Measurements from ENCODE around the gene USH2A. TPM values are rescaled to one million over a fixed set of nuclear protein-coding genes. Genes with fewer than 3 reads are reported as not detected.

Gene USH2A, protein sequence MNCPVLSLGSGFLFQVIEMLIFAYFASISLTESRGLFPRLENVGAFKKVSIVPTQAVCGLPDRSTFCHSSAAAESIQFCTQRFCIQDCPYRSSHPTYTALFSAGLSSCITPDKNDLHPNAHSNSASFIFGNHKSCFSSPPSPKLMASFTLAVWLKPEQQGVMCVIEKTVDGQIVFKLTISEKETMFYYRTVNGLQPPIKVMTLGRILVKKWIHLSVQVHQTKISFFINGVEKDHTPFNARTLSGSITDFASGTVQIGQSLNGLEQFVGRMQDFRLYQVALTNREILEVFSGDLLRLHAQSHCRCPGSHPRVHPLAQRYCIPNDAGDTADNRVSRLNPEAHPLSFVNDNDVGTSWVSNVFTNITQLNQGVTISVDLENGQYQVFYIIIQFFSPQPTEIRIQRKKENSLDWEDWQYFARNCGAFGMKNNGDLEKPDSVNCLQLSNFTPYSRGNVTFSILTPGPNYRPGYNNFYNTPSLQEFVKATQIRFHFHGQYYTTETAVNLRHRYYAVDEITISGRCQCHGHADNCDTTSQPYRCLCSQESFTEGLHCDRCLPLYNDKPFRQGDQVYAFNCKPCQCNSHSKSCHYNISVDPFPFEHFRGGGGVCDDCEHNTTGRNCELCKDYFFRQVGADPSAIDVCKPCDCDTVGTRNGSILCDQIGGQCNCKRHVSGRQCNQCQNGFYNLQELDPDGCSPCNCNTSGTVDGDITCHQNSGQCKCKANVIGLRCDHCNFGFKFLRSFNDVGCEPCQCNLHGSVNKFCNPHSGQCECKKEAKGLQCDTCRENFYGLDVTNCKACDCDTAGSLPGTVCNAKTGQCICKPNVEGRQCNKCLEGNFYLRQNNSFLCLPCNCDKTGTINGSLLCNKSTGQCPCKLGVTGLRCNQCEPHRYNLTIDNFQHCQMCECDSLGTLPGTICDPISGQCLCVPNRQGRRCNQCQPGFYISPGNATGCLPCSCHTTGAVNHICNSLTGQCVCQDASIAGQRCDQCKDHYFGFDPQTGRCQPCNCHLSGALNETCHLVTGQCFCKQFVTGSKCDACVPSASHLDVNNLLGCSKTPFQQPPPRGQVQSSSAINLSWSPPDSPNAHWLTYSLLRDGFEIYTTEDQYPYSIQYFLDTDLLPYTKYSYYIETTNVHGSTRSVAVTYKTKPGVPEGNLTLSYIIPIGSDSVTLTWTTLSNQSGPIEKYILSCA (N-terminal part only)
- total RNA-seq (under 1 TPM in 2 of 5 donors, not detected in 3; 0.37 to 0.58 TPM), polyA plus RNA-seq (not detected)
- long read RNA-seq, donor 1: 0 reads
- long read RNA-seq, donor 2: 0 reads
- long read RNA-seq, donor 3: 0 reads
- long read RNA-seq, donor 4: 0 reads
- long read RNA-seq, donor 5: 0 reads
- long read RNA-seq, donor 6: 0 reads
- long read RNA-seq, donor 7: 0 reads
- long read RNA-seq, donor 8: 0 reads
- long read RNA-seq, donor 9: 0 reads
- long read RNA-seq, donor 10: 0 reads

- H3K4me3 ChIP-seq: no peak within 1 kb of the TSS
- intact Hi-C loops (cut with DNase I; ENCODE audit: low total_unique reads): no loop called here
- WGBS, 5 donors: 31 to 53% (median 43%) methylated on average over 5 of the region's 5 CpGs
- no peak within 1 kb of the TSS for H3K27ac ChIP-seq
- DNase-seq: peak in 1 of 2 donors; percentile 66
- H3K27me3 ChIP-seq: no peaks in the 10 kb centered on the region
- H3K36me3 ChIP-seq: no peaks in the 10 kb centered on the region
- no peaks in the 10 kb centered on the region for H3K4me1 ChIP-seq
- H3K9me3 ChIP-seq: no peaks in the 10 kb centered on the region
- no peak for TF ChIP-seq EP300 (IDR thresholded peaks at IDR 0.05)
- TF ChIP-seq, protein P1, sequence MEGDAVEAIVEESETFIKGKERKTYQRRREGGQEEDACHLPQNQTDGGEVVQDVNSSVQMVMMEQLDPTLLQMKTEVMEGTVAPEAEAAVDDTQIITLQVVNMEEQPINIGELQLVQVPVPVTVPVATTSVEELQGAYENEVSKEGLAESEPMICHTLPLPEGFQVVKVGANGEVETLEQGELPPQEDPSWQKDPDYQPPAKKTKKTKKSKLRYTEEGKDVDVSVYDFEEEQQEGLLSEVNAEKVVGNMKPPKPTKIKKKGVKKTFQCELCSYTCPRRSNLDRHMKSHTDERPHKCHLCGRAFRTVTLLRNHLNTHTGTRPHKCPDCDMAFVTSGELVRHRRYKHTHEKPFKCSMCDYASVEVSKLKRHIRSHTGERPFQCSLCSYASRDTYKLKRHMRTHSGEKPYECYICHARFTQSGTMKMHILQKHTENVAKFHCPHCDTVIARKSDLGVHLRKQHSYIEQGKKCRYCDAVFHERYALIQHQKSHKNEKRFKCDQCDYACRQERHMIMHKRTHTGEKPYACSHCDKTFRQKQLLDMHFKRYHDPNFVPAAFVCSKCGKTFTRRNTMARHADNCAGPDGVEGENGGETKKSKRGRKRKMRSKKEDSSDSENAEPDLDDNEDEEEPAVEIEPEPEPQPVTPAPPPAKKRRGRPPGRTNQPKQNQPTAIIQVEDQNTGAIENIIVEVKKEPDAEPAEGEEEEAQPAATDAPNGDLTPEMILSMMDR (IDR thresholded peaks at IDR 0.05): no peak
- no peak for TF ChIP-seq POLR2A (IDR thresholded peaks at IDR 0.05)
- TF ChIP-seq POLR2AphosphoS5 (IDR thresholded peaks at IDR 0.05): no peak
Observed at GRCh38 chr1:216422821-216423520, at the start of gene USH2A. Gene USH2A, minus strand, starts transcription at chr1:216423448. Its CDS starts 1,112 bp downstream, at chr1:216422336.

- intact Hi-C loops (cut with DNase I; ENCODE audit: low total_unique reads): no loop called here
- TF ChIP-seq, protein P1 (IDR thresholded peaks at IDR 0.05): no peak
- TF ChIP-seq POLR2A (IDR thresholded peaks at IDR 0.05) (no peak), POLR2AphosphoS5 (IDR thresholded peaks at IDR 0.05) (no peak), EP300 (IDR thresholded peaks at IDR 0.05) (no peak)
- Histone ChIP-seq H3K9me3 (no peaks in the 10 kb centered on the region), H3K4me1 (peaks cover 0 to 5% (median 2%) of the 10 kb centered on the region in 4 donors), H3K36me3 (no peaks in the 10 kb centered on the region), H3K27ac (no peak overlapping the region), H3K4me3 (no peak overlapping the region), H3K27me3 (no peaks in the 10 kb centered on the region)
- DNase-seq: no peak
- WGBS, 5 donors: 79 to 82% (median 81%) methylated on average over 3 of the region's 3 CpGs
Observed at GRCh38 chr1:216466162-216466801, 43.0 kb upstream of the USH2A start.

DNA sequence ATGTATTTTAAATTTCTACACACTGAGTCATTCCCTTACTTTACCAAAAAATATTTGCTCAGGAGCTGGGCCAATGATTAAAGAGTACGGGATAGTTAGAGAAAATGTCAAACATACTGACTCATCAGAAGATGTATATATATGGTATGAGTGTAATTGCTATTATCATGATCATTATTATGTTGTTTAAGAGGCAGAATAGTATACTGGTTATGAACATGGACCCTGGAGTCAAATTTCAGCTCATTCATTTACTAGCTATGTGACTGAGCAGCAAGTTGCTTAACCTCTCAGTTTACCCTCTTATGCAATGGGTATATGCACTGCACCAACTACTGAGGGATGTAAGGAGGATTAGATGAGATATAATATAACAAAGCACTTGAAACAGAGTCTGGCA is 41.2 kb upstream of the USH2A start:
- Histone ChIP-seq H3K27me3 (no peaks in the 10 kb centered on the region), H3K4me1 (peaks cover 0 to 5% (median 2%) of the 10 kb centered on the region in 4 donors), H3K9me3 (no peaks in the 10 kb centered on the region), H3K4me3 (no peak overlapping the region), H3K36me3 (no peaks in the 10 kb centered on the region), H3K27ac (no peak overlapping the region)
- 25 to 57% (median 38%) methylated on average over 1 of the region's 1 CpG for WGBS, 5 donors
- TF ChIP-seq POLR2A (IDR thresholded peaks at IDR 0.05) (no peak), POLR2AphosphoS5 (IDR thresholded peaks at IDR 0.05) (no peak), EP300 (IDR thresholded peaks at IDR 0.05) (no peak)
- TF ChIP-seq, protein P1 (IDR thresholded peaks at IDR 0.05): no peak
- DNase-seq: no peak
- intact Hi-C loops (cut with DNase I; ENCODE audit: low total_unique reads): no loop called here
